ENCODE results near the gene PDE6B. TPM values are rescaled to one million over a fixed set of nuclear protein-coding genes. Genes with fewer than 3 reads are reported as not detected.
"Not testable (repeated sequence)": the region's sequence is repeated elsewhere in the genome, so short reads cannot be mapped to it uniquely, and the experiment has no call there.

Gene PDE6B
- polyA plus RNA-seq, 1 donor = 27.1 TPM

DNA sequence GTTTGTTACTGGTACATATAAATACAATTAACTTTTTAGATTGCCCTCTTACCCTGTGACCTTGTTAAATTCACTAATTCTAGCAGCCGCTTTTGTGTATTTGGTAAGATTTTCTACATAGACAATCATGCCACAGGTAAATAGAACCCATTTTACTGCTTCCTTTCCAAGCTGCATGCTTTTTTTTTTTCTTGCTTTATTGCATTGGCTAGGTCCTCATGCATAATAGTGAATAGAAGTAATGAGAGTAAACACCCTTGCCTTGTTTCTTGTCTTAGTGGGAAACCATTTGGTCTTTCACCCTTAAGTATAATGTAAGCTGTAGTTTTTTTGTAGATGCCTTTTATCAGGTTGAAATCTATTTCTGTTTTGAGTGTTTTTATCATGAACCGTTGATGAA, 41.6 kb upstream of the PDE6B start:
- 75% methylated on average over 2 of the region's 2 CpGs for WGBS (ENCODE audit: insufficient coverage, low lambda C conversion rate)
- Histone ChIP-seq H3K9me3 (ENCODE audit: control insufficient read depth, low read depth, low read length) (no peaks in the 10 kb centered on the region), H3K4me3 (ENCODE audit: low read length) (no peak overlapping the region), H3K4me1 (ENCODE audit: control insufficient read depth, insufficient read depth, low read length) (no peaks in the 10 kb centered on the region), H3K27me3 (ENCODE audit: control insufficient read depth, insufficient read depth, low read length) (peaks cover 36% of the 10 kb centered on the region), H3K27ac (ENCODE audit: low read length) (no peak overlapping the region), H3K36me3 (ENCODE audit: control insufficient read depth, insufficient read depth, low read length) (no peaks in the 10 kb centered on the region)
- no peak for DNase-seq

DNA sequence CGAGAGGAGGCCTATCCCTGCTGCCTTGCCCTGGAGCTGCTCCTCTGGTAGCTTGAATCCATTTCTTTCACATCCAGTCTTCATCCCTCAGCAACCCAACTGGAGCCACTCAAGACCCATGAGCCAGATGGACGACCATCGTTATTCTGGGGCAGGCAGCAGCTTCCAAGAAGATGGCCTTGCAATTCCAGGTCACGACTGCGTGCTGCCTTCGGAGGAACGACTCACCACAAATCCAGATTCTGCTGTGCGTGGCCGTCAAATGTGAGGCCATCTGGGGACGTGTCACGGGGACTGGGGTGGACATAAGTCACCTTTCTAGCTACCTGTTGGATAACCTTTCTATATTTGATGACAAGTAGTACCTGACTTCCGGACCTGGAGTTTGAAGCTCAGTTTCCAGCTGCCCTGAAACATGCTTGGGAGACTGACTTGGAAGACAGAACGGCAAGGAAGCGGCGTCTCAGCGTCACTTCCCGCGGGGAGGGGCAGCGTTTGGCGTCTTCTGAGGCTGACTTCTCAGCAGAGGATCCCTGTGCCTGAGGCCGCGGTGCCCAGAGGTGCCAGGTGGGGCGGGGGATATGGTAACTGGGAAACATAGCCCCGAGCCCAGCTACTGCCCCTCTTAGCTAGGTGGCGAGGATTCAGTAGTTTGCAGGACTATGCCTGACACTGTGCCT, 37.6 kb upstream of the PDE6B start:
- WGBS (ENCODE audit: insufficient coverage, low lambda C conversion rate) = no CpG with 5 or more reads among the region's 25 CpGs
- H3K36me3 ChIP-seq (ENCODE audit: control insufficient read depth, insufficient read depth, low read length) = no peaks in the 10 kb centered on the region
- peaks cover 8% of the 10 kb centered on the region for H3K27me3 ChIP-seq (ENCODE audit: control insufficient read depth, insufficient read depth, low read length)
- H3K9me3 ChIP-seq (ENCODE audit: control insufficient read depth, low read depth, low read length) = no peaks in the 10 kb centered on the region
- no peaks in the 10 kb centered on the region for H3K4me1 ChIP-seq (ENCODE audit: control insufficient read depth, insufficient read depth, low read length)
- no peak for DNase-seq
- H3K4me3 ChIP-seq (ENCODE audit: low read length) = no peak overlapping the region
- no peak overlapping the region for H3K27ac ChIP-seq (ENCODE audit: low read length)

GRCh38 chr4:588351-588849, 37.0 kb upstream of the PDE6B start:
- H3K27me3 ChIP-seq (ENCODE audit: control insufficient read depth, insufficient read depth, low read length) = peaks cover 8% of the 10 kb centered on the region
- no CpG with 5 or more reads among the region's 36 CpGs for WGBS (ENCODE audit: insufficient coverage, low lambda C conversion rate)
- no peaks in the 10 kb centered on the region for H3K4me1 ChIP-seq (ENCODE audit: control insufficient read depth, insufficient read depth, low read length)

GRCh38 chr4:589219-589963, 36.0 kb upstream of the PDE6B start:
- H3K36me3 ChIP-seq (ENCODE audit: control insufficient read depth, insufficient read depth, low read length) = no peaks in the 10 kb centered on the region
- peaks cover 8% of the 10 kb centered on the region for H3K27me3 ChIP-seq (ENCODE audit: control insufficient read depth, insufficient read depth, low read length)
- no CpG with 5 or more reads among the region's 16 CpGs for WGBS (ENCODE audit: insufficient coverage, low lambda C conversion rate)

More at GRCh38 chr4:588351-588849, 37.0 kb upstream of the PDE6B start:
- Histone ChIP-seq H3K9me3 (ENCODE audit: control insufficient read depth, low read depth, low read length) (no peaks in the 10 kb centered on the region), H3K4me3 (ENCODE audit: low read length) (no peak overlapping the region), H3K36me3 (ENCODE audit: control insufficient read depth, insufficient read depth, low read length) (no peaks in the 10 kb centered on the region), H3K27ac (ENCODE audit: low read length) (no peak overlapping the region)
- DNase-seq = no peak

GRCh38 chr4:590313-590841, 35.0 kb upstream of the PDE6B start:
- DNase-seq = no peak
- Histone ChIP-seq H3K27ac (ENCODE audit: low read length) (no peak overlapping the region), H3K27me3 (ENCODE audit: control insufficient read depth, insufficient read depth, low read length) (peaks cover 8% of the 10 kb centered on the region), H3K4me1 (ENCODE audit: control insufficient read depth, insufficient read depth, low read length) (no peaks in the 10 kb centered on the region), H3K4me3 (ENCODE audit: low read length) (no peak overlapping the region), H3K9me3 (ENCODE audit: control insufficient read depth, low read depth, low read length) (no peaks in the 10 kb centered on the region), H3K36me3 (ENCODE audit: control insufficient read depth, insufficient read depth, low read length) (no peaks in the 10 kb centered on the region)
- WGBS (ENCODE audit: insufficient coverage, low lambda C conversion rate) = 90% methylated on average over 2 of the region's 12 CpGs

More at GRCh38 chr4:589219-589963, 36.0 kb upstream of the PDE6B start:
- no peak for DNase-seq
- H3K4me3 ChIP-seq (ENCODE audit: low read length) = no peak overlapping the region
- H3K4me1 ChIP-seq (ENCODE audit: control insufficient read depth, insufficient read depth, low read length) = no peaks in the 10 kb centered on the region
- no peak overlapping the region for H3K27ac ChIP-seq (ENCODE audit: low read length)
- H3K9me3 ChIP-seq (ENCODE audit: control insufficient read depth, low read depth, low read length) = no peaks in the 10 kb centered on the region

DNA sequence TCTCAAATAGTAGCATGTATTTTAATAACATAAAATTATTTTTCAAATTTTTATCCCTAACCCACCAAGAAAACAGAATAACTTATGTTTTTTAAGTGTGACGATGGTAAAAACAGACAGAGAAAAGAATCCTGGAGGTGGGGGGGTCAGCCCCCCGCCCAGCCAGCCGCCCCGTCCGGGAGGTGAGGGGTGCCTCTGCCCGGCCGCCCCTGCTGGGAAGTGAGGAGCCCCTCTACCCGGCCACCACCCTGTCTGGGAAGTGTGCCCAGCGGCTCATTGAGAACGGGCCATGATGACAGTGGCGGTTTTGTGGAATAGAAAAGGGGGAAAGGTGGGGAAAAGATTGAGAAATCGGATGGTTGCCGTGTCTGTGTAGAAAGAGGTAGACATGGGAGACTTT, 33.2 kb upstream of the PDE6B start:
- not testable (repeated sequence) for H3K4me3 ChIP-seq (ENCODE audit: low read length); H3K4me1 ChIP-seq (ENCODE audit: control insufficient read depth, insufficient read depth, low read length); H3K27me3 ChIP-seq (ENCODE audit: control insufficient read depth, insufficient read depth, low read length); DNase-seq; H3K27ac ChIP-seq (ENCODE audit: low read length); H3K9me3 ChIP-seq (ENCODE audit: control insufficient read depth, low read depth, low read length); H3K36me3 ChIP-seq (ENCODE audit: control insufficient read depth, insufficient read depth, low read length)
- WGBS (ENCODE audit: insufficient coverage, low lambda C conversion rate) = no CpG with 5 or more reads among the region's 13 CpGs

- peaks cover 5% of the 10 kb centered on the region for H3K27me3 ChIP-seq (ENCODE audit: control insufficient read depth, insufficient read depth, low read length)
- no peak for DNase-seq
- H3K27ac ChIP-seq (ENCODE audit: low read length) = no peak overlapping the region
- H3K9me3 ChIP-seq (ENCODE audit: control insufficient read depth, low read depth, low read length) = no peaks in the 10 kb centered on the region
- no peaks in the 10 kb centered on the region for H3K36me3 ChIP-seq (ENCODE audit: control insufficient read depth, insufficient read depth, low read length)
- no peak overlapping the region for H3K4me3 ChIP-seq (ENCODE audit: low read length)
- WGBS (ENCODE audit: insufficient coverage, low lambda C conversion rate) = 73% methylated on average over 2 of the region's 5 CpGs
- H3K4me1 ChIP-seq (ENCODE audit: control insufficient read depth, insufficient read depth, low read length) = no peaks in the 10 kb centered on the region
These were observed 32.4 kb upstream of the PDE6B start for GRCh38 chr4:592825-593520.

DNA sequence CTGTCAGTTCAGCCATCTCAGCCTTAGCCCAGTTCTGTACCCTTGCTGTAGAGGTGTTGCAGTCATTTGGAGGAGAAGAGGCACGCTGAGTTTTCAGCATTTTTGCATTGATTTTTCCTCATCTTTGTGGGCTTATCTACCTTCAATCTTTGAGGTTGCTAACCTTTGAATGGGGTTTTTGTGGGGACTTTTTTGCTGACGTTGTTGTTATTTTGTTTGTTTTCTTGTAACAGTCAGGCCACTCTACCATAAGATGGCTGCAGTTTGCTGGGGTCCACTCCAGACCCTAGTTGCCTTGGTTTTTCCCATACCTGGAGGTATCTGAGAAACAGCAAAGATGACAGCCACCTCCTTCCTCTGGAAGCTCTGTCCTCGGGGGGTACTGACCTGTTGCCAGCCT, 26.4 kb upstream of the PDE6B start:
- Histone ChIP-seq H3K36me3 (ENCODE audit: control insufficient read depth, insufficient read depth, low read length) (no peaks in the 10 kb centered on the region), H3K27me3 (ENCODE audit: control insufficient read depth, insufficient read depth, low read length) (peaks cover 6% of the 10 kb centered on the region), H3K4me1 (ENCODE audit: control insufficient read depth, insufficient read depth, low read length) (no peaks in the 10 kb centered on the region), H3K9me3 (ENCODE audit: control insufficient read depth, low read depth, low read length) (no peaks in the 10 kb centered on the region), H3K27ac (ENCODE audit: low read length) (no peak overlapping the region), H3K4me3 (ENCODE audit: low read length) (no peak overlapping the region)
- DNase-seq = no peak
- WGBS (ENCODE audit: insufficient coverage, low lambda C conversion rate) = no CpG with 5 or more reads among the region's 3 CpGs

GRCh38 chr4:600166-600565, 25.2 kb upstream of the PDE6B start:
- Histone ChIP-seq H3K27me3 (ENCODE audit: control insufficient read depth, insufficient read depth, low read length) (peaks cover 6% of the 10 kb centered on the region), H3K4me1 (ENCODE audit: control insufficient read depth, insufficient read depth, low read length) (no peaks in the 10 kb centered on the region), H3K4me3 (ENCODE audit: low read length) (no peak overlapping the region), H3K9me3 (ENCODE audit: control insufficient read depth, low read depth, low read length) (no peaks in the 10 kb centered on the region), H3K36me3 (ENCODE audit: control insufficient read depth, insufficient read depth, low read length) (no peaks in the 10 kb centered on the region), H3K27ac (ENCODE audit: low read length) (no peak overlapping the region)
- DNase-seq = no peak
- WGBS (ENCODE audit: insufficient coverage, low lambda C conversion rate) = no CpG with 5 or more reads among the region's 6 CpGs

GRCh38 chr4:600850-601515, 24.4 kb upstream of the PDE6B start:
- WGBS (ENCODE audit: insufficient coverage, low lambda C conversion rate) = no CpG with 5 or more reads among the region's 11 CpGs
- no peaks in the 10 kb centered on the region for H3K9me3 ChIP-seq (ENCODE audit: control insufficient read depth, low read depth, low read length)
- no peaks in the 10 kb centered on the region for H3K36me3 ChIP-seq (ENCODE audit: control insufficient read depth, insufficient read depth, low read length)
- H3K4me1 ChIP-seq (ENCODE audit: control insufficient read depth, insufficient read depth, low read length) = no peaks in the 10 kb centered on the region
- DNase-seq = no peak
- no peak overlapping the region for H3K4me3 ChIP-seq (ENCODE audit: low read length)
- peaks cover 6% of the 10 kb centered on the region for H3K27me3 ChIP-seq (ENCODE audit: control insufficient read depth, insufficient read depth, low read length)
- H3K27ac ChIP-seq (ENCODE audit: low read length) = no peak overlapping the region
